Mononuclear cell (primary cell): ENCODE measurements around the gene CREM. TPM values are rescaled to one million over a fixed set of nuclear protein-coding genes. Genes with fewer than 3 reads are reported as not detected.
"Not testable (repeated sequence)": the region's sequence is repeated elsewhere in the genome, so short reads cannot be mapped to it uniquely, and the experiment has no call there.

Source experiments
- H3K27me3 ChIP-seq: 2 replicates; pipeline ENCODE4 v1.6.0; 2011; ENCODE audit warnings: low read length, control low read depth; ENCODE audit not compliant: insufficient read depth
- H3K4me1 ChIP-seq: 2 replicates; pipeline ENCODE4 v1.5.1; 2011; ENCODE audit warnings: mild to moderate bottlenecking, low read length, control low read depth; ENCODE audit not compliant: insufficient read depth
- H3K4me3 ChIP-seq: 2 replicates; pipeline ENCODE4 v1.5.1; 2011; ENCODE audit warnings: mild to moderate bottlenecking, low read length, moderate library complexity
- H3K9me3 ChIP-seq: 2 replicates; pipeline ENCODE4 v1.5.1; 2011; ENCODE audit warnings: low read depth, mild to moderate bottlenecking, control low read depth, low read length
- total RNA-seq: library from RNA; depleted of rRNA; stranded (reverse); fragments of >200 nt; gene quantifications from one replicate; pipeline ENCODE4 v1.2.3, GENCODE V29; 2012

The CREM gene
- total RNA-seq, 1 donor = 37.9 TPM

DNA sequence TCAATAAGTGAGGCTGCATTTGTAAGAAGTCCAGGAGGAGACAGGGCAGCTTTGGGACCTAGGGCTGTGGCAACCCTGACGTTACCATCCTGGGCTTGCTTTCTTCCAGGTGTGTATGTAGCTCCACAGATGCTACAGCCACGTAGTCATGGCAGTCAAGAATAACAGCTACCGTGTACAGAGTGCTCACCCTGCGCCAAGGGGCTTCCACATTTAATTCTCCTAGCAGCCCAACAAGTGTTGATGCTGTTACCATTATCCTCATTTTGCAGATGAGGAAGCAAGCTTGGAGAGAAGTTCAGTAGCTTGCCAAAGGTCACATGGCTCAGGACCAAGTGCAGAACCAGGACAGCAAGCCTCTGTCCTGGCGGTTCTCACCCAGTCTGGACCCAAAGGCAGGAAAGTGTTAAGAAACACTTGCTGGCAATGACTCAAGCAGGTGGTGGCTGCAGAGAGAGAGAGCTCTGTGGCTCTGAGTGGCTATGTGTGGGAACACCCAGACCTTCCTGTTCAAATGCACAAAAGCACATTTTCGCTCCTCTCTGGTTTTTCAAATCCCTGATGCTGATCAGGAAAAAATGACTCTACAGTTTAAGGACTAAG lies 89.8 kb downstream of the CREM start:
- H3K27me3 ChIP-seq = no peaks in the 10 kb centered on the region
- H3K4me1 ChIP-seq = peaks cover 20% of the 10 kb centered on the region
- H3K9me3 ChIP-seq = no peaks in the 10 kb centered on the region
- no peak overlapping the region for H3K4me3 ChIP-seq

DNA sequence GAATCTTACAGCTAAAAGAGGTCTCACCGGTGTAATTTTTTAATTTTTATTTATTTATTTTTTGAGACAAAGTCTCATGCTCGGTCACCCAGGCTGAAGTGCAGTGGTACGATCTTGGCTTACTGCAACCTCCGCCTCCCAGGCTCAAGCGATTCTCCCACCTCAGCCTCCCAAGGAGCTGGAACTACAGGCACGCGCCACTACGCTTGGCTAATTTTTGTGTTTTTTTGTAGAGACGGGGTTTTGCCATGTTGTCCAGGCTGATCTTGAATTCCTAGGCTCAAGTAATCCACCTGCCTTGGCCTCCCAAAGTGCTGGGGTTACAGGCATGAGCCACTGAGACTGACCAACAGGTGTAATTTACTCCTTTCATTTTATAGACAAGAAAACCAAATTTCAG lies 90.3 kb downstream of the CREM start:
- H3K27me3 ChIP-seq, H3K4me3 ChIP-seq, H3K9me3 ChIP-seq: not testable (repeated sequence)
- H3K4me1 ChIP-seq = peaks cover 20% of the 10 kb centered on the region

DNA sequence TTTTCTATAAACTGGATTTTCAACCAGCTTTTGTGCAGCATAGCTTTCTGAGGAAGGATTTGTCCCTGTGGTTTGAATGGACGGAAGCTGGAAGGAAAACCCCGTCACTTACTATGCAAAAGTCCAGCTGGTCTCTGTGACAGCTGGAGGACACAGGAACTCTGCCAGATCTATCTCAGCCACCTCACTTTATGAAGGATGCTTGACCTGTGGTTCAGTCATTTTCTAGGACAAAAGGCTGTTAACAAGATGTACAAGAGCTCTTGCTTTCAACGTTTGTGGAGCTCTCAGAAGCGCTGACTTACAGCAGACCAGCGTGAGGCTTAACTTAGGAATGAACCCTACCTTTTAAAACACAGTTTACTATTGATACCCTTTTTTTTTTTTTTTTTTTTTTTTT lies 90.8 kb downstream of the CREM start:
- Histone ChIP-seq H3K27me3 (no peaks in the 10 kb centered on the region), H3K4me1 (peaks cover 20% of the 10 kb centered on the region), H3K9me3 (no peaks in the 10 kb centered on the region), H3K4me3 (no peak overlapping the region)

- Histone ChIP-seq H3K4me3 (no peak overlapping the region), H3K27me3 (no peaks in the 10 kb centered on the region), H3K9me3 (no peaks in the 10 kb centered on the region), H3K4me1 (peaks cover 20% of the 10 kb centered on the region)
Measured at GRCh38 chr10:35218339-35218955, 91.8 kb downstream of the CREM start.

DNA sequence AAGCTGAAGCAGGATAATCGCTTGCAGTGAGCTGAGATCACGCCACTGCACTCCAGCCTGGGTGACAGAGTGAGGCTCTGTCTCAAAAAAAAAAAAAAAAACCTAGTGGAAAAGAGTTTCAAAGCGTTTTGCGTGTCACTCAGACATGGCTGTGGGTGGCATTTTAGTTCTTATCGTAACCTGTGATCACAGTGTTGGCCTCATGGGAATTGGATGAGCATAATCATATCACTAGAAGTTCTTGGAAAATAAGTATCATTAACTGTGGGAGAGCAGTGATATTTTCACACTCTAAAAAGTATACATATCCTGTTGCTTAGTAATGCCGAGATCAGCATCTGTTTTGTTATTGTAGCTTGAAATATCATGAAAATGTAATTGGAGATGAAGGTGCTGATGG lies 92.6 kb downstream of the CREM start:
- no peaks in the 10 kb centered on the region for H3K27me3 ChIP-seq
- peaks cover 20% of the 10 kb centered on the region for H3K4me1 ChIP-seq
- H3K4me3 ChIP-seq = no peak overlapping the region
- no peaks in the 10 kb centered on the region for H3K9me3 ChIP-seq

DNA sequence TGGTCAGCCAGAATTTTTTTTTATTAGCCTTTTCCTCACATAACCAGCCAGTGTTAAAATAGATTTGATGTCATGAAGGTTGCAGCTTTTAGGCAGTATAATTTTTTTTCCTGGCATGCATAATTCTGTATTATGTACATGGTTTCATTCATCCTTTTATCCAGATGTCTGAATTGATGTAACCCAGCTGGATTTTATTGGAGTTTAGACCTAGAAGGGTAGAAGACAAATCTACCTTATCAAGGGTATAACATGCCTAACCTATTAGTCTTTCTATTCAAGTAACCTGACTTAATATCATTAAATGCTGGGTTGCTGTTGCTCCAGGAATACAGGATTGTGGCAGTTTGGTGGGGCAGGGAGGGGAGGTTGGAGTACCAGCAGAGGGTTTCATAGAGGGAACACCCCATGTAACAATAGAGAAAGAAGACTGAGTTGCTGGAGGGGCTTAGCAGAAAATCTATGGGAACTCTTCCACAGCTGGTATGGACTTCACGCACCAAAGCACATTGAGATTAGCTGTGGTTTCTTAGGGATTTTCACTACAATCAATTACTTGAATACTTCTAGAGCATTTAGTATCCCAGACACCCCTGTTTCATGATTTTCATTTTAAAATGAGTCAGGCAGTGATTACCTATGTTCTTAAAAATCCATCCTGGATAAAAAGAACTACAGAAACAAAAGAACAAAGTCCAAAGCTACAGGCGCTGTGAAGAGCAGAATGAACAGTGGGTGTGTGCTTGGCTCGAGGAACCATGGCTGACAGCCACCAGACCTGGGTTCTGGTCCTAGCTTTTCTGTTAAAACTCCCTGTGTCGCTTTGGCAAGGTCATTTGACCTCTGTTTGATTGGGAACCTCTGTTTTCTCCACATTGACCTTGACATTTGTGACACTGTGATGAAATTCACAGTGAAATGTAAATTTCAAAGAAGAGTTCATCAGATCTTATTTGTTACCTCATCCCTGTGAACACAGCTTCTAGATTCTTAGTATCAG lies 93.5 kb downstream of the CREM start:
- H3K4me1 ChIP-seq = peaks cover 20% of the 10 kb centered on the region
- no peaks in the 10 kb centered on the region for H3K27me3 ChIP-seq
- H3K4me3 ChIP-seq = no peak overlapping the region
- no peaks in the 10 kb centered on the region for H3K9me3 ChIP-seq

GRCh38 chr10:35223016-35223415 lies 96.4 kb downstream of the CREM start:
- H3K4me1 ChIP-seq = peaks cover 6% of the 10 kb centered on the region
- H3K27me3 ChIP-seq = no peaks in the 10 kb centered on the region
- H3K9me3 ChIP-seq = no peaks in the 10 kb centered on the region
- H3K4me3 ChIP-seq = no peak overlapping the region

- H3K4me1 ChIP-seq = no peaks in the 10 kb centered on the region
- no peaks in the 10 kb centered on the region for H3K9me3 ChIP-seq
- no peak overlapping the region for H3K4me3 ChIP-seq
- H3K27me3 ChIP-seq = no peaks in the 10 kb centered on the region
Measured at GRCh38 chr10:35224045-35224740, 97.5 kb downstream of the CREM start.

DNA sequence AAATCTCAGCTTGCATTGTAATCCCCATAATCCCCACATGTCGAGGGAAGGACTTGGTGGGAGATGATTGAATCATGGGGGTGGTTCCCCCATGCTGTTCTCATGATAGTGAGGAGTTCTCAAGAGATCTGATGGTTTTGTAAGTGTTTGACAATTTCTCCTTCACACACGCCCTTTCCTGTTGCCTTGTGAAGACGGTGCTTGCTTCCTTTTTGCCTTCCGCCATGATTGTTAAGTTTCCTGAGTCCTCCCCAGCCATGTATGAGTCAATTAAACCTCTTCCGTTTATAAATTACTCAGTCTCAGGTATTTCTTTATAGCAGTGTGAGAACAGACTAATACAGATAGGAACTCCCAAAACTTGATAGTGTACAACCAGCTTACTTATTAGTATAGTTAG lies 98.6 kb downstream of the CREM start:
- Histone ChIP-seq H3K4me3 (no peak overlapping the region), H3K9me3 (no peaks in the 10 kb centered on the region), H3K27me3 (no peaks in the 10 kb centered on the region), H3K4me1 (no peaks in the 10 kb centered on the region)

DNA sequence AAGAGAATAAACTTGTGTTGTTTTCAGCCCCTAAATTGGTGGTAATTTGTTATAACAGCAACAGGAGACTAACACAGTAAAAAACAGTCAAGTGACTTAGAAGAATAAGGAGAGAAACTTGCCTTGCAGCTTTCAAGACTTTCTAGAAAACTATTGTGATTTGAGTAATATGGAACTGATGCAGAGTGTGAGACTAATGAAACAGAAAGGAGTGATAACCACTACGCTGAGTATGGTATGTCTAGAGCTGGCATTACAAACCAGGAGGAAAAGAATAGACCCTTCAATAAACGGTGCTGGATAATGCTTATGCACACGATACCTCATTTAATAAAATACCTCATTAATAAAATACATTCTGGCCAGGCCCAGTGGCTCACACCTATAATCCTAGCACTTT lies 99.9 kb downstream of the CREM start:
- Histone ChIP-seq H3K27me3 (no peaks in the 10 kb centered on the region), H3K4me3 (no peak overlapping the region), H3K4me1 (no peaks in the 10 kb centered on the region)

DNA sequence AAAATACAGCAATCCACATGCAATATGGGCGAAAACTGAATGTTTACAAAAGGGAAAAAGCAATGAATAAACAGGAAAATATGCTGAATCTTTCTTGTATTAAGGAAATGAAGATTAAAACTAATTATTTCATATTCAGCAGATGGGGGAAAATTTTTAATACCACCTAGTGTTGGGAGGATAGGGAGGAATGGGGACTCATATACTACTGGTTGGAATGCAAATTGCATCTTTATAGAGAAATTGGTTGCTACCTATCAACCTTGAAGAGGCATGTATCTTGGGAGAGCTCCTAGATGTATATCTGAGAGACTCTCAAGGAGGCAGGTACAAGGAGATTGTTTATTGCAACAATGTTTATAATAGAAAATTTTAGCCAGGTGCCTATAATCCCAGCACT lies 101.4 kb downstream of the CREM start:
- Histone ChIP-seq H3K4me1 (no peaks in the 10 kb centered on the region), H3K4me3 (no peak overlapping the region), H3K9me3 (no peaks in the 10 kb centered on the region), H3K27me3 (no peaks in the 10 kb centered on the region)

More for the DNA sequence above, 99.9 kb downstream of the CREM start:
- H3K9me3 ChIP-seq = no peaks in the 10 kb centered on the region

- Histone ChIP-seq H3K27me3 (no peaks in the 10 kb centered on the region), H3K9me3 (no peaks in the 10 kb centered on the region), H3K4me1 (no peaks in the 10 kb centered on the region), H3K4me3 (no peak overlapping the region)
Measured at GRCh38 chr10:35231646-35232045, 105.0 kb downstream of the CREM start.

GRCh38 chr10:35232527-35232926 lies 105.9 kb downstream of the CREM start:
- H3K27me3 ChIP-seq = no peaks in the 10 kb centered on the region
- H3K4me3 ChIP-seq = no peak overlapping the region
- H3K9me3 ChIP-seq = no peaks in the 10 kb centered on the region
- H3K4me1 ChIP-seq = no peaks in the 10 kb centered on the region

DNA sequence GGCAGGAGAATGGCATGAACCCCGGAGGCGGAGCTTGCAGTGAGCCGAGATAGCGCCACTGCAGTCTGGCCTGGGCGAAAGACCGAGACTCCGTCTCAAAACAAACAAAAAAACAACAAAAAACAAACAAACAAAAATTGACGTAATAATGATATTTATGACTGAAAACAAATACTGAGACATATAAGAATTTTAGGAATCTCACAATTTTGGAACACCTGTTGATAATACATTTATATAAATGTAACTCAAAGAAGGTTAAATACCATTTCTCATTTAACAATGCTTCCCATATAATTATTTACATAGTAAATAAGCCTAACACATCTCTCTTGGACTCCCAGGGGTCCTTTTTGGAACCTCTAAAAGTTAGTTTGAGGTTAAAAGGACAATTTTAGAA lies 107.4 kb downstream of the CREM start:
- no peaks in the 10 kb centered on the region for H3K27me3 ChIP-seq
- H3K4me3 ChIP-seq = no peak overlapping the region
- no peaks in the 10 kb centered on the region for H3K9me3 ChIP-seq
- H3K4me1 ChIP-seq = no peaks in the 10 kb centered on the region

DNA sequence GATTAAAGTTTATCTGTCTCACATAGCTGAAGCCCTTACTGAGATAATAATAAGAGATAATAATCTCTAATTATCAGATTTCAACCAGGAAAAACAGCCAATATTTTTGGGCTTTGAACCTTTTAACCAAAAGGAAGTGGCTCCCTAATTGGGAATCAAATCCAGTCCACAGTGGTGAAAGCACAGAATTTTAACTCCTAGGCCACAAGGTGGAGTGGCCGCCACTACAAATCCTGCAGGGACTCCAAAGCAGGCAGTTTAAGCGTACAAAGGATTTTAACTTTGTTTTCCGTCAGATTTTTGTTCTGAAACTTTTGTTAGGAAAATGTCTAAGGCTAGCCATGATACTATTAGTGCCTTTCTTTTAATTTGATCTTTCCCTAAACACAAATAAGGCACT lies 110.1 kb downstream of the CREM start:
- no peak overlapping the region for H3K4me3 ChIP-seq
- H3K27me3 ChIP-seq = no peaks in the 10 kb centered on the region
- no peaks in the 10 kb centered on the region for H3K9me3 ChIP-seq
- no peaks in the 10 kb centered on the region for H3K4me1 ChIP-seq
